HFFc6 (cell line): ENCODE results near the gene DPM2. TPM values are rescaled to one million over a fixed set of nuclear protein-coding genes. Genes with fewer than 3 reads are reported as not detected.

ENCODE experiments used
- DNase-seq: peaks from one replicate; pipeline ENCODE4 v3.0.0-alpha.2; 2018
- H3K27ac Mint-ChIP-seq: 2 replicates; pipeline ENCODE4 v1.8.0; 2020; ENCODE audit warnings: mild to moderate bottlenecking, mixed read lengths
- H3K27me3 Mint-ChIP-seq: 2 replicates; pipeline ENCODE4 v1.8.0; 2021; ENCODE audit warnings: mild to moderate bottlenecking, moderate library complexity, mixed read lengths; ENCODE audit not compliant: insufficient read depth
- H3K36me3 Mint-ChIP-seq: 2 replicates; pipeline ENCODE4 v1.8.0; 2021; ENCODE audit warnings: low read depth, mixed read lengths
- H3K4me1 Mint-ChIP-seq: 2 replicates; pipeline ENCODE4 v1.8.0; 2020; ENCODE audit warnings: low read depth, mixed read lengths
- H3K4me3 Mint-ChIP-seq: 2 replicates; pipeline ENCODE4 v1.8.0; 2020; ENCODE audit warnings: mild to moderate bottlenecking, moderate library complexity, mixed read lengths
- H3K9me3 Mint-ChIP-seq: 2 replicates; pipeline ENCODE4 v1.8.0; 2020; ENCODE audit warnings: mild to moderate bottlenecking, mixed read lengths
- total RNA-seq, 6 experiments: library from RNA; stranded (reverse); fragmentation: NEBNext Ultra II Directional; extraction: Animal tissue kit (Norgen Biotek cat#: 25700); gene quantifications; 2 replicates in 1 of 6; 3 replicates in 5 of 6; pipeline ENCODE4 v1.2.3, GENCODE V29; 2021
- TF ChIP-seq, protein P1 (sequence below): fragments of 200-600 bp; sonication (generic); IDR thresholded peaks from 2 replicates; pipeline ENCODE4 v1.5.0; 2021; ENCODE audit warnings: antibody characterized with exemption, mild to moderate bottlenecking

Gene DPM2
- total RNA-seq, 6 experiments from 2014 or later: 42.5 to 49.6 (median 47.1) TPM

DNA sequence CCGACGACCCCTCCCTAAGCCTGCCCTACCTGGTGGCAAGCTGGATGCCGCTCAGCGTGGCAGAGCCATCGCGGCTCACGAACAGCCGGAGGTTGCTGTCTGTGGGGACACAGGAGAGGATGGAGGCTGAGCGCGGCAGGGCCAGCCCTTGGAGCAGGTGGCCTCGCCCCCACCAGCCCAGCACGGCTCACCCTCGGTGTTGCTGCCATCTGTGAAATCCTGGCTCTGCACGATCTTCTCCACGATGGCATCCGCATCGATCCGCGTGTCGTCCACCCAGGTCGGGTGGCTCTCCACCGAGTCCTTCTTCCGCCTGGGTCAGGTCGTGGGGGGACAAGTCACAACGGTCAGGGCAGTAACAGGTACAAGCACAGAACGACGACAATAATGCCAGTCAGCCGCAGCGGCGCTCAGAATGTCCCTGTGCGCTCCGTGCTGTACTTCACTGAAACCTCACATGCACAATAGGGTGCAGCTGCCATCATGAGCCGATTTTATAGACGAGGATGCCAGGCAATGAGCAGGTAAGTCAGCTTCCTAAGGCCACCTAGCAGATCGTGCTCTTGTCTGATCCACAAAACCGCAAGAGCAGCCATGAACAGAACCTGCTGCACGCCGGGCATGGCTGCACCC lies 7.0 kb upstream of the DPM2 start:
- Mint-ChIP-seq H3K27ac (no peak overlapping the region), H3K36me3 (no peaks in the 10 kb centered on the region; the same call in 1 of the 2 replicates), H3K27me3 (no peaks in the 10 kb centered on the region; the same call in 1 of the 2 replicates), H3K4me1 (peaks cover 12% of the 10 kb centered on the region), H3K4me3 (no peak overlapping the region), H3K9me3 (no peaks in the 10 kb centered on the region)
- DNase-seq: no peak
- TF ChIP-seq, protein P1, sequence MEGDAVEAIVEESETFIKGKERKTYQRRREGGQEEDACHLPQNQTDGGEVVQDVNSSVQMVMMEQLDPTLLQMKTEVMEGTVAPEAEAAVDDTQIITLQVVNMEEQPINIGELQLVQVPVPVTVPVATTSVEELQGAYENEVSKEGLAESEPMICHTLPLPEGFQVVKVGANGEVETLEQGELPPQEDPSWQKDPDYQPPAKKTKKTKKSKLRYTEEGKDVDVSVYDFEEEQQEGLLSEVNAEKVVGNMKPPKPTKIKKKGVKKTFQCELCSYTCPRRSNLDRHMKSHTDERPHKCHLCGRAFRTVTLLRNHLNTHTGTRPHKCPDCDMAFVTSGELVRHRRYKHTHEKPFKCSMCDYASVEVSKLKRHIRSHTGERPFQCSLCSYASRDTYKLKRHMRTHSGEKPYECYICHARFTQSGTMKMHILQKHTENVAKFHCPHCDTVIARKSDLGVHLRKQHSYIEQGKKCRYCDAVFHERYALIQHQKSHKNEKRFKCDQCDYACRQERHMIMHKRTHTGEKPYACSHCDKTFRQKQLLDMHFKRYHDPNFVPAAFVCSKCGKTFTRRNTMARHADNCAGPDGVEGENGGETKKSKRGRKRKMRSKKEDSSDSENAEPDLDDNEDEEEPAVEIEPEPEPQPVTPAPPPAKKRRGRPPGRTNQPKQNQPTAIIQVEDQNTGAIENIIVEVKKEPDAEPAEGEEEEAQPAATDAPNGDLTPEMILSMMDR: no peak

DNA sequence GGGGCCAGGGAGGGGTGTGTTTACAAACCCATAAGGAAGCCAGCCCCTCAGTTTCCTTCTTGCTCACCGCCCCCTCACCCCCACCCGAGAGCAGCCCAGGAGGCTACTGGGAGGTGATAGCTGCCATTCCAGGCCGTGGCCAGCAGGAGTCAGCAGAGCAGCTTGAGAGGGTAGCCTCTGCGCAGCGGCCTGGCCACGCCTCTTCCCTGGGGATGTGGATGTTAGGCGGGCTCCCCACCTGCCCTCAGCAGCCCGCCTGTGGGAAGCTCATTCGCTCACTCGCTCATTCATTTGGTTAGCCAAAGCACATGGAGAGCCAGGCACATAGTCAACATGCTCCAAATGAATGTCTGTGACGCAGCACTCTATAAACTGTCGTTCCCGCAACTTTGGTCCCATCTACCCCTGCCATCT lies 6.1 kb upstream of the DPM2 start:
- peak; percentile 61 for DNase-seq
- TF ChIP-seq, protein P1: peak; percentile 95
- H3K27me3 Mint-ChIP-seq: no peaks in the 10 kb centered on the region; the same call in 1 of the 2 replicates
- H3K9me3 Mint-ChIP-seq: no peaks in the 10 kb centered on the region
- peaks cover 12% of the 10 kb centered on the region for H3K4me1 Mint-ChIP-seq
- no peak overlapping the region for H3K4me3 Mint-ChIP-seq
- H3K27ac Mint-ChIP-seq: no peak overlapping the region; the same call in 1 of the 2 replicates
- no peaks in the 10 kb centered on the region; the same call in 1 of the 2 replicates for H3K36me3 Mint-ChIP-seq

DNA sequence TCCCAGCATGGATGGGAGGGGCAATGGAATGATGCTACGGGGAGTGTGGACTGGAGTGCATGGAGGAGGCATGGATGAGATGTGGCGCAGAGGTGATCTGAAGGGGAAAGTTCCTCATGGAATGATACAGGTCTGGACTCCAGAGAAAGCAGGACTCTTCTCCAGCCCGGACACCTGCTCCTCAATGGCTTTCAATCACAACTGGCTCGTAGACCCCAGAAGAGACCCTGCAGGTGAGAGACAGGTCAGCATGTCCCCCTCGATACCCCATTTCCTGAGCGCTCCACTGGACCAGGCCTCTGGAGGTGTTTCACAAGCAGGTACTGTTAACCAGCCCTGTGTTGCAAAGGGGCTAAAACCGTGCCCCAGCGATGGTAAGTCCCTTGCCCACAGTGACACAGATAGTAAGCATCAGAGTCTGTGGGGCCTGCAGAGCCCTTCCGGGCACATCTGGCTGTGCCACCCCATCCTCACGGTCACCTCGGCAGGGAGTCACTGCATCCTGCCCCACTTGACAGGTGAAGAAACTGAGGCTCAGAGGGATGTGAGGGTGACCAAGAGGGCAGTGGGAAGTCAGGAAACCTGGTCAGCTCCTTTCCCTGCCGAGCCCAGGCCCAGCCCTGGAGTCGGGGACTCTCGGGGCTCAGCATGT lies 5.5 kb upstream of the DPM2 start:
- Mint-ChIP-seq H3K27ac (no peak overlapping the region), H3K9me3 (no peaks in the 10 kb centered on the region), H3K4me1 (peaks cover 12% of the 10 kb centered on the region), H3K27me3 (no peaks in the 10 kb centered on the region; the same call in 1 of the 2 replicates), H3K4me3 (no peak overlapping the region), H3K36me3 (no peaks in the 10 kb centered on the region; the same call in 1 of the 2 replicates)
- no peak for DNase-seq
- TF ChIP-seq, protein P1: peak; percentile 4; the same call in 1 of the 2 replicates

DNA sequence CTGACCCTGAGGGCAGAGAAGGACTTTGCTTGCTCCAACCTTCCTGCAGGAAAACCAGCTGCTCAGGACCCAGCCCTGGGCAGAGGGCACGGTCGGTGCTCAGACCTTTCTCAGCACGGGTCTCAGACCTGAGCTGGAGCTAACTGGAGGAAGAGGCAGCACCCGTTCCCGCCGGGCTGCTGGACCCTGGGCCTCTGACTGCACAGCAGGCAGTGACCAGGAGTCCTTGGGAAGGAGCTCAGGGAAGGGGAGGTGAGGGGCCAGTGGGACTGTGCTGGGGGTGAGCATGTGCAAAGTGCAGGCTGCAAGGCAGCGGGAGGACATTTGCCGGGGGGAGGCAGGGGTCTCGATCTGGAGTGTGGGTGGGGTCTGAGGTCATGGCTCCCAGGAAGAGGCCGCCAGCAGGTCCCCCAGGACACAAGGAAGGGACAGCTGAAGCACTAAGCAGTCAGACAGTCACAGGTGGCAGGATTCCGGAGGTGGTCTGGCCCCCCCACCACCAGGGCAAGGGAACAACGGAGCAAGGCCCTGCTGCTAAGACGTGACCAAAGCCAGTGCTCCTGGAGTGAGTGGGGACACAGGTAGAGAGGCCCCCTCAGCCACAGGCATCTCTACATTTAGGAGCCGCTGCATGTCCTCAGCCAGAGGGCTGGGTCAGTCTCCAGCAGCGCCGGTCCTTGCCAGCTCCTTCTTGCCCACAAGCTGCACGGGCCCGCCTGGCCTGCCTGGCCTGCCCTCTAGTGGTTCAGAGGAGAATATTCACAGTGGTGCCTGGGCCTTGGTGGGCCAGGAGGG lies 4.8 kb upstream of the DPM2 start:
- DNase-seq: peak; percentile 45
- H3K4me3 Mint-ChIP-seq: no peak overlapping the region
- no peaks in the 10 kb centered on the region for H3K9me3 Mint-ChIP-seq
- H3K4me1 Mint-ChIP-seq: peaks cover 17% of the 10 kb centered on the region
- TF ChIP-seq, protein P1: peak; percentile 95
- no peaks in the 10 kb centered on the region; the same call in 1 of the 2 replicates for H3K36me3 Mint-ChIP-seq
- H3K27me3 Mint-ChIP-seq: peaks cover 4% of the 10 kb centered on the region; the same call in 1 of the 2 replicates
- H3K27ac Mint-ChIP-seq: no peak overlapping the region

DNA sequence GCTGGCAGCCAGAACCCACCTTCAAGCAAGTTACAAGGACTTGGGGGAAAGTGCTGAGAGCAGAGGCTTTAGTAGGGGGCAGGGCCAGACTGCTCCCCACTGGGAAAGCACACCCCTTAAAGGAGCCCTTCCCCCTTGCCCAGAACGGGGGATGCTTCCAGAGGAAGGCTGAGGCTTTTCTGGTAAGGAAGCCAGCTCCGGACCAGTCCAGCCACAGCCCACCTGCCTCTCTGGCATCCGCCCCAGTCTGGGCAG lies 4.2 kb upstream of the DPM2 start:
- H3K27ac Mint-ChIP-seq: no peak overlapping the region
- TF ChIP-seq, protein P1: no peak
- H3K4me1 Mint-ChIP-seq: peaks cover 20% of the 10 kb centered on the region
- H3K4me3 Mint-ChIP-seq: no peak overlapping the region
- H3K36me3 Mint-ChIP-seq: no peaks in the 10 kb centered on the region; the same call in 1 of the 2 replicates
- no peak for DNase-seq
- peaks cover 6% of the 10 kb centered on the region for H3K27me3 Mint-ChIP-seq
- no peaks in the 10 kb centered on the region for H3K9me3 Mint-ChIP-seq
